HG03520 (cell line): ENCODE results near the gene MYO9B.
"Not testable (repeated sequence)": the region's sequence is repeated elsewhere in the genome, so short reads cannot be mapped to it uniquely, and the experiment has no call there.

Experiments used
- ATAC-seq: cut with Tn5 transposase; IDR thresholded peaks from one replicate; pipeline ENCODE4 v1.9.1; 2021; ENCODE audit warnings: mild to moderate bottlenecking, moderate library complexity; ENCODE audit not compliant: unreplicated experiment

The MYO9B gene

GRCh38 chr19:17171874-17172273 lies 96.3 kb downstream of the MYO9B start:
- no peak for ATAC-seq

- ATAC-seq = no peak
These were observed 97.2 kb downstream of the MYO9B start for GRCh38 chr19:17172624-17173345.

- ATAC-seq = no peak
These were observed 102.7 kb downstream of the MYO9B start for GRCh38 chr19:17178291-17178690.

GRCh38 chr19:17180997-17181702 lies 105.6 kb downstream of the MYO9B start:
- no peak for ATAC-seq

GRCh38 chr19:17183271-17183761 lies 107.7 kb downstream of the MYO9B start:
- ATAC-seq = no peak

GRCh38 chr19:17183858-17184321 lies 108.3 kb downstream of the MYO9B start:
- ATAC-seq = no peak

GRCh38 chr19:17184371-17184841 lies 108.8 kb downstream of the MYO9B start:
- ATAC-seq = no peak

GRCh38 chr19:17185590-17185989 lies 110.0 kb downstream of the MYO9B start:
- no peak for ATAC-seq

GRCh38 chr19:17191736-17192135 lies 116.2 kb downstream of the MYO9B start:
- not testable (repeated sequence) for ATAC-seq

- ATAC-seq = no peak
These were observed 117.2 kb downstream of the MYO9B start for GRCh38 chr19:17192751-17193150.

- no peak for ATAC-seq
These were observed 119.0 kb downstream of the MYO9B start for GRCh38 chr19:17194608-17195007.

- ATAC-seq = no peak
These were observed 119.5 kb downstream of the MYO9B start for GRCh38 chr19:17195106-17195505.

GRCh38 chr19:17196610-17197009 lies 121.0 kb downstream of the MYO9B start:
- ATAC-seq = no peak

- no peak for ATAC-seq
These were observed 122.1 kb downstream of the MYO9B start for GRCh38 chr19:17197666-17198065.

- no peak for ATAC-seq
These were observed 125.0 kb downstream of the MYO9B start for GRCh38 chr19:17200408-17201079.

GRCh38 chr19:17202249-17202648 lies 126.7 kb downstream of the MYO9B start:
- ATAC-seq = no peak

GRCh38 chr19:17202713-17203112 lies 127.1 kb downstream of the MYO9B start:
- ATAC-seq = no peak

- ATAC-seq = no peak
These were observed 129.9 kb downstream of the MYO9B start for GRCh38 chr19:17205237-17206140.

- no peak for ATAC-seq
These were observed 131.4 kb downstream of the MYO9B start for GRCh38 chr19:17206736-17207581.
